ENCODE data around the gene SMC1B.

- TF ChIP-seq CTCF (IDR thresholded peaks at IDR 0.05) (no peak), SIN3A (IDR thresholded peaks at IDR 0.05; ENCODE audit: borderline replicate concordance, insufficient read depth, low read depth, low read length) (no peak)
Measured at GRCh38 chr22:45332001-45332400, 81.4 kb downstream of the SMC1B start.
